Sigmoid colon (tissue), 7 donors: ENCODE results near the gene BCOR. TPM values are rescaled to one million over a fixed set of nuclear protein-coding genes. Genes with fewer than 3 reads are reported as not detected.

ENCODE experiments used
- DNase-seq: peaks from one replicate; pipeline ENCODE4 v3.0.0-alpha.2; 2019
- H3K27ac ChIP-seq, 4 donors: fragments of 200-600 bp; sonication (generic); one replicate each; pipeline ENCODE4 v1.5.1; 2016 to 2019; ENCODE audit warnings: mild to moderate bottlenecking in 1 of 4
- H3K27me3 ChIP-seq, 3 donors: fragments of 200-600 bp; sonication (generic); one replicate each; pipeline ENCODE4 v1.5.1; 2019; ENCODE audit warnings: mild to moderate bottlenecking in 1 of 3
- H3K36me3 ChIP-seq, 4 donors: fragments of 200-600 bp; sonication (generic); one replicate each; pipeline ENCODE4 v1.5.1; 2016 to 2019
- H3K4me1 ChIP-seq, 4 donors: fragments of 200-600 bp; sonication (generic); one replicate each; pipeline ENCODE4 v1.5.1; 2017 to 2019
- H3K4me3 ChIP-seq, 4 donors: fragments of 200-600 bp; sonication (generic); one replicate each; pipeline ENCODE4 v1.5.1; 2017 to 2019; ENCODE audit warnings: mild to moderate bottlenecking in 2 of 4, moderate library complexity in 1 of 4
- H3K9me3 ChIP-seq, 4 donors: fragments of 200-600 bp in 3 of 4; sonication (generic) in 3 of 4; one replicate each; pipeline versions ENCODE4 v1.5.1 to v1.6.1; 2013 to 2019
- EP300 ChIP-seq, 4 donors: sonication (generic); formaldehyde crosslinking; IDR thresholded peaks; one replicate each; pipeline ENCODE4 v1.6.1; 2017; ENCODE audit warnings: antibody characterized with exemption in 4 of 4
- POLR2A ChIP-seq, 2 donors: fragments of 450-650 bp; IDR thresholded peaks; one replicate each; pipeline ENCODE4 v1.6.1; 2016; ENCODE audit warnings: antibody characterized with exemption in 2 of 2, mild to moderate bottlenecking in 2 of 2, moderate library complexity in 2 of 2
- POLR2AphosphoS5 ChIP-seq, 4 donors: sonication (generic); formaldehyde crosslinking; IDR thresholded peaks; one replicate each; pipeline ENCODE4 v1.6.1; 2017; ENCODE audit warnings: antibody characterized with exemption in 4 of 4
- WGBS, 2 donors: extraction: QIAGEN DNeasy Blood & Tissue Kit; methylation state at CpG; one replicate each; pipeline ENCODE4 v1.1.7; 2013; 5-methylcytosine and 5-hydroxymethylcytosine counted together
- intact Hi-C: fragments of 100-400 bp; cut with DNase I; formaldehyde crosslinking; loops from one replicate; pipeline ENCODE4 v1.15.1; 2023
- polyA plus RNA-seq, 3 donors: library from polyadenylated mRNA; stranded (reverse); fragments of 200-250 nt; gene quantifications; one replicate each; pipeline ENCODE4 v1.2.3, GENCODE V29; 2013
- total RNA-seq, 4 donors: library from RNA; depleted of rRNA; stranded (reverse); fragments of >200 nt; gene quantifications; one replicate each; pipeline ENCODE4 v1.1.0, GENCODE V29; 2016
- TF ChIP-seq, protein P1 (sequence below), 4 experiments: fragments of 450-650 bp in 3 of 4; fragments of 200-600 bp in 1 of 4; IDR thresholded peaks; one replicate each; pipeline ENCODE4 v1.5.1; 2016 to 2019; ENCODE audit warnings: antibody characterized with exemption in 4 of 4, mild to moderate bottlenecking in 3 of 4, moderate library complexity in 2 of 4
- donor health status: healthy with polysubstance abuse.
- donor health status: Bipolar disorder and iron deficiency.
- donor health status: healthy.

BCOR gene
- total and polyA plus RNA-seq, 7 donors = 3.5 to 31.6 (median 15.8) TPM

DNA sequence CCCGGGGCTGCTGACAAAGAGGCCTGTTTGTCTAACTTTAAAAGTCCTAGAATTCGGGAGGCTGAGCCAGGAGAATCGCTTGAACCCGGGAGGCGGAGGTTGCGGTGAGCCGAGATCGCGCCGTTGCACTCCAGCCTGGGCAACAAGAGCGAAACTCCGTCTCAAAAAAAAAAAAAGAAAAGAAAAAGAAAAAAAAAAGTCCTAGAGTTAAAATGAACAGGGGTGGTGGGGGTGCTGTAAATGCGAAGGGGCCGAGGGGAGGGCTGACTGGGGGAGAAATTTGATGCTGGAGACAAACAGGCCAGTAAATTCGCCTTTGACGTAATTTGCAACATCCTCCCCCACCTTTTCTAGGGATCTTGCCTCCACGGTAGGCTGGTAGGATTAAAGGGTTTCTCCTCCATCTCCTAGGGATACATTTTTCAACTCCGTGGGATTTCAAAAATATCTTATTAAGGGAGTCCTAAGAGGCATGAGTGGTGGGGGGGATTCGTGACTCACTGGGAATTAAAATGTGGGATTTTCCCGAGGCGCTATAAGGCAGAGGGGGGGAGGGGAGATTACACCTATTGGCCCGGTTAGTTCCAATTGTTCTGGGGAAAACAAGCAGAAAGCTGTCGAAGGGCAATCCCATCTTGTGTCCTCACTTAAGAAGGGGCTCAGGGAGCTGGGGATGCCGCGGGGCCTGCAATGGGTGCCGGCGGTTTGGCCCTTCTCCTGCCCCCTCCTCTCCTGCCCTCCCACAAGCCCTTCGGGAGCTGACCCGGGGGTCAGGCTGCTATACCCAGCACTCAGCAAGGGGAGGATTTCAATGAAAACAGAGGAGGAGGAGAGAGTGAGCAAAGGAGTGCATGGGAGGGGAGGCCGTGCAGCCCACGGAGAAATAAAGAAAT is 3.0 kb upstream of the BCOR start:
- intact Hi-C loops = loop anchor here (10.0 kb wide), 1 partner anchor 366 kb away; no protein-coding TSS in a partner anchor
- Histone ChIP-seq H3K9me3 (no peaks in the 10 kb centered on the region), H3K27ac (peak overlapping the region; percentile 87 to 96 (median 92)), H3K4me3 (no peak overlapping the region), H3K4me1 (peaks cover 0 to 73% (median 21%) of the 10 kb centered on the region in 4 donors), H3K36me3 (no peaks in the 10 kb centered on the region), H3K27me3 (peaks cover 0 to 25% (median 0%) of the 10 kb centered on the region in 3 donors)
- no peak for TF ChIP-seq POLR2A (IDR thresholded peaks at IDR 0.05)
- TF ChIP-seq EP300 (IDR thresholded peaks at IDR 0.05) = no peak
- TF ChIP-seq, protein P1, sequence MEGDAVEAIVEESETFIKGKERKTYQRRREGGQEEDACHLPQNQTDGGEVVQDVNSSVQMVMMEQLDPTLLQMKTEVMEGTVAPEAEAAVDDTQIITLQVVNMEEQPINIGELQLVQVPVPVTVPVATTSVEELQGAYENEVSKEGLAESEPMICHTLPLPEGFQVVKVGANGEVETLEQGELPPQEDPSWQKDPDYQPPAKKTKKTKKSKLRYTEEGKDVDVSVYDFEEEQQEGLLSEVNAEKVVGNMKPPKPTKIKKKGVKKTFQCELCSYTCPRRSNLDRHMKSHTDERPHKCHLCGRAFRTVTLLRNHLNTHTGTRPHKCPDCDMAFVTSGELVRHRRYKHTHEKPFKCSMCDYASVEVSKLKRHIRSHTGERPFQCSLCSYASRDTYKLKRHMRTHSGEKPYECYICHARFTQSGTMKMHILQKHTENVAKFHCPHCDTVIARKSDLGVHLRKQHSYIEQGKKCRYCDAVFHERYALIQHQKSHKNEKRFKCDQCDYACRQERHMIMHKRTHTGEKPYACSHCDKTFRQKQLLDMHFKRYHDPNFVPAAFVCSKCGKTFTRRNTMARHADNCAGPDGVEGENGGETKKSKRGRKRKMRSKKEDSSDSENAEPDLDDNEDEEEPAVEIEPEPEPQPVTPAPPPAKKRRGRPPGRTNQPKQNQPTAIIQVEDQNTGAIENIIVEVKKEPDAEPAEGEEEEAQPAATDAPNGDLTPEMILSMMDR (IDR thresholded peaks at IDR 0.05) = no peak
- no peak for TF ChIP-seq POLR2AphosphoS5 (IDR thresholded peaks at IDR 0.05)
- 79 to 84% methylated on average over 31 of the region's 31 CpGs for WGBS, 2 donors
- no peak for DNase-seq

DNA sequence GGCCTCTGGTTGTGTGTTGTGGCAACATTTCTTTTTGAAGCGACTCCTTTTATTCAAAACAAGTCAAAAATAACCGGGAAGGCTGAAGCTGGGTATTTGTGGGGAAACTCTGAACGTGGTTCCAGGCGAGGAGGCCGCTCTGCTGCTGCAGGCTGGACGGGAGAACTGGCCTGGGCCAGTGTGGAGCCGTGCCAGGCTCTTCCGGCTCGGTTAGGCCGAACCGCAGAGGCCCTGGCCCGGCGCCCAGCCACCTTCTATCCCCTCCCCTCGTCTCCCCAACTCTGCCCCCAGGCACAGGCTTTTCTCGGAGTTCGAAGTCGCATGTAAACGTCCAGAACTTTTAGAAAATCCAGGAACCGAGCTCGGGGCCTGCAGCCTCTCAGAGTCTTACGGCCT is 2.4 kb upstream of the BCOR start:
- H3K4me1 ChIP-seq = peaks cover 0 to 73% (median 19%) of the 10 kb centered on the region in 4 donors
- H3K9me3 ChIP-seq = no peaks in the 10 kb centered on the region
- H3K36me3 ChIP-seq = no peaks in the 10 kb centered on the region
- DNase-seq = no peak
- H3K27ac ChIP-seq = peak overlapping the region; percentile 87 to 96 (median 92)
- intact Hi-C loops = loop anchor here (10.0 kb wide), 1 partner anchor 365 kb away; no protein-coding TSS in a partner anchor
- 23 to 36% methylated on average over 21 of the region's 21 CpGs for WGBS, 2 donors
- peaks cover 0 to 25% (median 0%) of the 10 kb centered on the region in 3 donors for H3K27me3 ChIP-seq
- no peak overlapping the region for H3K4me3 ChIP-seq
- TF ChIP-seq EP300 (IDR thresholded peaks at IDR 0.05) (no peak), POLR2A (IDR thresholded peaks at IDR 0.05) (no peak), POLR2AphosphoS5 (IDR thresholded peaks at IDR 0.05) (peak in 1 of 4 donors; percentile 20)

DNA sequence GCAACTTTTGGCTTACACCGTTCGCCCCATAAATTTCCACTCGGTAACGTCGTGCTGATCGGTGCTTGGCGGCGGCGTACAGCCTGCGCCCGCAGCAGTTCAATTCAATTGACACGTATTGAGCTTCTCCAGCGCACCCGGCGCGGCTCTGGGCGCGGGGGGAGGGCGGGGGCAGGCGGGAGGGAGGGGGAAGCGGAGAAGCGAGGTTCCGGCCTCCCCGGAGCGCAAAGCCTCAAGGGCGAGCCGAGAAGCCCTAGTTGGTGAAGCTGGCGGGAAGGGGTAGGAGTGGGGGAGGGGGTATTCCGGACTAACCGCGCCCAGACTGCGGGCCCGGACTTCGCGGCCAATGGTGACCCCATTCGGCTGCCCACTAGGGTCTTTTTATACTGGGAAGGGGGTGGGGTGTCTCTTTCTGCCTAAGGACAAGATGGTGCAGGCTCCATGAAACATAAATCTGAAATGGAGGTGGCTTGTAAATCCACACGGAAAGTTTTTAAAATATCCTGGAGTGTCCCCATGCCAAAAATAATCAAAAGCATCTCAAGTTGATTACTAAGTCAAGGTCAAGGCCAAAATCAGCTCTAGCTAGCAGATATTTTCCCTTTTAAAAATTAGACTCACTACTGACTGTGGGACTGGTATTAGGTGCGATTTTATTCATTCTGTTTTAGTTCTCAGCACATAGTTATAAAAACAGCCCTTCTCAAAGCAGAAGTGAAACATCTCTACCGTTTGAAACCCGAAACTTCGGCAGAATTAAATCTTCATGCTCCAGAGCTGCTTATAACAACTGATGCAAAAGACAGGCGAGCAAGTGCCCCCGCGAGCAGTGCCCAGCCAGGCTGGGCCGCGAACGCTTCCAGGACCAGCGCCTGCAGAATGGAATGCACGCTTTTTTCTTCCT is 1.5 kb upstream of the BCOR start:
- H3K4me1 ChIP-seq = peaks cover 0 to 73% (median 18%) of the 10 kb centered on the region in 4 donors
- intact Hi-C loops = loop anchor here (2.0 to 10.0 kb wide), 3 partner anchors 69 to 192 kb away; no protein-coding TSS in a partner anchor
- peaks cover 0 to 21% (median 0%) of the 10 kb centered on the region in 3 donors for H3K27me3 ChIP-seq
- 2 to 9% methylated on average over 49 of the region's 49 CpGs for WGBS, 2 donors
- peak overlapping the region; percentile 87 to 96 (median 92) for H3K27ac ChIP-seq
- H3K36me3 ChIP-seq = no peaks in the 10 kb centered on the region
- TF ChIP-seq POLR2AphosphoS5 (IDR thresholded peaks at IDR 0.05) (peak in 1 of 4 donors; percentile 37), EP300 (IDR thresholded peaks at IDR 0.05) (no peak)
- peak; percentile 81 for DNase-seq
- no peaks in the 10 kb centered on the region for H3K9me3 ChIP-seq
- peak overlapping the region; percentile 56 to 80 (median 69) for H3K4me3 ChIP-seq

DNA sequence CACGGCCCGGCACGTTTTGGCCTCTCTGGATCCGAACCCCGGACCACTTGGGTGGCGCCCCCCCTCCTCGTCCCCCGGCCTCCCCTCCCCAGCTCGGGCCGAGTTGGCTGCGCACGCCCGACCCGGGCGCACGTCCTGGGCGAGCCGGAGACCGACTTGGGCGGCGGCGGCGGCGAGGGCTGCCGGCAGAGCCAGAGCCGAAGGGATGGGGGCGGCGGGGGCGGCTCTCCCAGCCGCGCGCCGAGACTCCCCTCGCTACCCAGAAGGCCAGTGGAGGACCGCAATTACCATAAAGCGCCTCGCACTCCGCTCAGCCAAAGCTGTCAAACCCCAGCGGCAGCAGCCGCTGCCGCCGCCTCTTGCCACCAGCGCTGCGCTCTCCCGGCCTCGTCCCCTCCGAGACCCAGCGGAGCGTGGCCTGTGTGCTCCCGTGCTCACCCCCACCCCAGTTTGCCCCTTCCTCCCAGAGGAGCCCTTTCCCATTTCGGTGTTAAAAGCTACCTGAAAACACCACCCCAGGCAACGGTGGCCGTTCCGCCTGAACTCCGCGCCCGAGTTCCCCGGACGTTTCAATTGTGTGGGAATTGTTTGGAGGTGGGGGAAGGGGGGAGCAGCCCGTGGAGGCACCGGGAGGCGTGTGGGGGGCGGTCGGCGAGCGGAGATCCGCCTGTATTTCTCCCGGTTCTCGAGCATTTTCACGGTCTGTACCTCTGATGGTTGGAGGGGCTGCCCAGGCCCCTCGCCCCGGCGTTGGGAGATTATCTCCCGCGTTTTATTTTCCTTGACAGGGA is 701 bp upstream of the BCOR start:
- WGBS, 2 donors = 0% methylated on average over 75 of the region's 75 CpGs
- Histone ChIP-seq H3K36me3 (no peaks in the 10 kb centered on the region), H3K27ac (peak overlapping the region; percentile 87 to 96 (median 92)), H3K9me3 (no peaks in the 10 kb centered on the region), H3K27me3 (peaks cover 0 to 21% (median 0%) of the 10 kb centered on the region in 3 donors), H3K4me3 (peak overlapping the region; percentile 56 to 80 (median 69)), H3K4me1 (peaks cover 0 to 80% (median 21%) of the 10 kb centered on the region in 4 donors)
- no peak for TF ChIP-seq EP300 (IDR thresholded peaks at IDR 0.05)
- TF ChIP-seq POLR2A (IDR thresholded peaks at IDR 0.05) = peak; percentile 21 to 35
- TF ChIP-seq, protein P1 (IDR thresholded peaks at IDR 0.05) = no peak
- peak in 3 of 4 donors; percentile 4 to 32 (median 31) for TF ChIP-seq POLR2AphosphoS5 (IDR thresholded peaks at IDR 0.05)
- intact Hi-C loops = loop anchor here (2.0 to 10.0 kb wide), 3 partner anchors 70 to 191 kb away; no protein-coding TSS in a partner anchor
- no peak for DNase-seq

DNA sequence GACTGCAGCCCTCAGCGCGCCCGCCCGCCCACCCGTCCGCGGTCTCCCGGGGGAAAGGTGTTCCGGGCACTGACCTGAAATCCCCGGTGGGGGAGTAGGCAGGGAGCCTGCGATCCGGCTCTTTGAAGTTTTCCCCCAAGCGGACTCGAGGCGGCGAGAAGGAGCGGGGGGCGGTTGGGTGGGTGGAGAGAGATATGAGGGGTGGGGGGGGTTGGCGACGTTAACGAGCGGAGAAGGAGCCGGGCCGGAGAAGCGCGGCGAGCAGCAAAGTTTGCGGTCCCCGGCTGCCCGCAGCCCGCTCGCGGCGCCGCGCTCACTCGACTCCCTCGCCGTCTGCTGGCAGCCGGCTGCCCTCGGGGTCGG is 636 bp downstream of the BCOR start:
- H3K36me3 ChIP-seq = no peaks in the 10 kb centered on the region
- H3K4me3 ChIP-seq = peak overlapping the region; percentile 56 to 80 (median 69)
- peaks cover 0 to 21% (median 0%) of the 10 kb centered on the region in 3 donors for H3K27me3 ChIP-seq
- peak overlapping the region; percentile 87 to 96 (median 92) for H3K27ac ChIP-seq
- no peak for DNase-seq
- H3K9me3 ChIP-seq = no peaks in the 10 kb centered on the region
- intact Hi-C loops = loop anchor here (1.0 to 10.0 kb wide), 3 partner anchors 83 to 190 kb away; no protein-coding TSS in a partner anchor
- H3K4me1 ChIP-seq = peaks cover 0 to 81% (median 28%) of the 10 kb centered on the region in 4 donors
- no peak for TF ChIP-seq POLR2AphosphoS5 (IDR thresholded peaks at IDR 0.05)
- TF ChIP-seq, protein P1 (IDR thresholded peaks at IDR 0.05) = no peak
- TF ChIP-seq EP300 (IDR thresholded peaks at IDR 0.05) = no peak
- TF ChIP-seq POLR2A (IDR thresholded peaks at IDR 0.05) = no peak
- 0% methylated on average over 42 of the region's 42 CpGs for WGBS, 2 donors
